Measurements from ENCODE around the gene IGBP1. TPM values are rescaled to one million over a fixed set of nuclear protein-coding genes. Genes with fewer than 3 reads are reported as not detected.
A peak's percentile ranks its signal among the peaks of the same experiment; 100 is the strongest.

The IGBP1 gene
- 10 to 100 TPM; 39.4 to 40.7 (median 40.1) TPM for total RNA-seq
- total RNA-seq (2013), result 84.7 TPM

GRCh38 chrX:70133303-70134115, at the start of gene IGBP1:
TSS of gene IGBP1 (plus strand) at chrX:70133447. CDS start at chrX:70133948, 501 bp downstream.
- intact Hi-C loops (cut with micrococcal nuclease), result loop anchor here (5.0 kb wide), 1 partner anchor 299 kb away; no protein-coding TSS in a partner anchor
- Mint-ChIP-seq H3K27me3 (ENCODE audit: low read depth in 2 of 2) (peaks cover 0 to 7% of the 10 kb centered on the region in 2 donors), H3K27ac (peak within 1 kb of the TSS; percentile 93 to 97)

GRCh38 chrX:70084592-70085240, 48.5 kb upstream of the IGBP1 start:
- Mint-ChIP-seq H3K4me1 (no peaks in the 10 kb centered on the region), H3K9me3 (no peaks in the 10 kb centered on the region), H3K27ac (no peak overlapping the region), H3K27me3 (ENCODE audit: low read depth in 2 of 2) (peaks cover 2 to 9% of the 10 kb centered on the region in 2 donors), H3K36me3 (no peaks in the 10 kb centered on the region), H3K4me3 (no peak overlapping the region)
- H3K9me3 ChIP-seq (ENCODE audit: control insufficient read depth, insufficient read depth, low read length), result no peaks in the 10 kb centered on the region
- intact Hi-C loops (cut with micrococcal nuclease), result no loop called here
- H3K4me1 ChIP-seq (ENCODE audit: control insufficient read depth, insufficient read depth, low read length), result no peaks in the 10 kb centered on the region
- ATAC-seq (no peak), DNase-seq (no peak)
- no peak overlapping the region for H3K4me3 ChIP-seq (ENCODE audit: low read length)
- no peaks in the 10 kb centered on the region for H3K27me3 ChIP-seq (ENCODE audit: control insufficient read depth, insufficient read depth, low read length)
- no peaks in the 10 kb centered on the region for H3K36me3 ChIP-seq (ENCODE audit: control insufficient read depth, insufficient read depth, low read length)
- 74% methylated on average over 5 of the region's 5 CpGs for WGBS (ENCODE audit: insufficient coverage)
- TF ChIP-seq CTCF (IDR thresholded peaks at IDR 0.05), result no peak
- no peak overlapping the region for H3K27ac ChIP-seq (ENCODE audit: low read length)

More at GRCh38 chrX:70133303-70134115, at the start of gene IGBP1:
- DNase-seq (peak; percentile 57 to 91), ATAC-seq (peak; percentile 84 to 94 (median 87))
- peak within 1 kb of the TSS; percentile 97 for H3K4me3 Mint-ChIP-seq
- peaks cover 11% of the 10 kb centered on the region for H3K4me1 ChIP-seq (ENCODE audit: control insufficient read depth, insufficient read depth, low read length)
- no peaks in the 10 kb centered on the region for H3K36me3 Mint-ChIP-seq
- H3K36me3 ChIP-seq (ENCODE audit: control insufficient read depth, insufficient read depth, low read length), result no peaks in the 10 kb centered on the region
- H3K4me1 Mint-ChIP-seq, result peaks cover 18 to 32% of the 10 kb centered on the region in 2 donors
- under 1% methylated on average over 59 of the region's 59 CpGs for WGBS (ENCODE audit: insufficient coverage)
- TF ChIP-seq CTCF (IDR thresholded peaks at IDR 0.05), result peak; percentile 48
- no peaks in the 10 kb centered on the region for H3K27me3 ChIP-seq (ENCODE audit: control insufficient read depth, insufficient read depth, low read length)
- peak within 1 kb of the TSS; percentile 81 for H3K4me3 ChIP-seq (ENCODE audit: low read length)
- no peaks in the 10 kb centered on the region for H3K9me3 ChIP-seq (ENCODE audit: control insufficient read depth, insufficient read depth, low read length)
- H3K9me3 Mint-ChIP-seq, result no peaks in the 10 kb centered on the region
- peak within 1 kb of the TSS; percentile 92 for H3K27ac ChIP-seq (ENCODE audit: low read length)

- Mint-ChIP-seq H3K36me3 (no peaks in the 10 kb centered on the region), H3K27ac (no peak overlapping the region), H3K9me3 (no peaks in the 10 kb centered on the region), H3K4me3 (no peak overlapping the region), H3K27me3 (ENCODE audit: low read depth in 2 of 2) (peaks cover 2 to 9% of the 10 kb centered on the region in 2 donors), H3K4me1 (no peaks in the 10 kb centered on the region)
- no peak for DNase-seq
- ATAC-seq, result no peak
- Histone ChIP-seq H3K36me3 (ENCODE audit: control insufficient read depth, insufficient read depth, low read length) (no peaks in the 10 kb centered on the region), H3K27ac (ENCODE audit: low read length) (no peak overlapping the region), H3K4me3 (ENCODE audit: low read length) (no peak overlapping the region), H3K27me3 (ENCODE audit: control insufficient read depth, insufficient read depth, low read length) (no peaks in the 10 kb centered on the region), H3K4me1 (ENCODE audit: control insufficient read depth, insufficient read depth, low read length) (no peaks in the 10 kb centered on the region), H3K9me3 (ENCODE audit: control insufficient read depth, insufficient read depth, low read length) (no peaks in the 10 kb centered on the region)
- intact Hi-C loops (cut with micrococcal nuclease), result no loop called here
- 52% methylated on average over 10 of the region's 11 CpGs for WGBS (ENCODE audit: insufficient coverage)
- no peak for TF ChIP-seq CTCF (IDR thresholded peaks at IDR 0.05)
Measured at GRCh38 chrX:70087857-70088630, 45.2 kb upstream of the IGBP1 start.
